K562 (cell line): Measurements from ENCODE around the gene TMIGD3.

Source experiments
- ATF2 ChIP-seq: sonication (generic); formaldehyde crosslinking; IDR thresholded peaks from 2 replicates; pipeline ENCODE4 v1.8.1; 2022; ENCODE audit warnings: missing genetic modification reagents
- EP300 ChIP-seq: IDR thresholded peaks from 2 replicates; pipeline ENCODE4 v1.6.1; 2012; ENCODE audit warnings: low read length, improper control_type of control experiment
- EZH2 ChIP-seq: IDR thresholded peaks from 2 replicates; pipeline ENCODE4 v1.6.1; 2012; ENCODE audit warnings: low read depth, mild to moderate bottlenecking, inconsistent platforms, low read length, borderline replicate concordance
- MIER1 ChIP-seq: fragments of 450-650 bp; IDR thresholded peaks from 2 replicates; pipeline ENCODE4 v1.6.1; 2016; ENCODE audit warnings: antibody characterized with exemption, mild to moderate bottlenecking, low read depth
- PHF21A ChIP-seq: fragments of 450-650 bp; IDR thresholded peaks from 2 replicates; pipeline ENCODE4 v1.6.1; 2017; ENCODE audit warnings: low read depth, borderline replicate concordance
- POLR2A ChIP-seq: fragments of 450-650 bp; conservative IDR thresholded peaks from 2 replicates; pipeline ENCODE4 v1.6.1; 2016
- POLR2AphosphoS5 ChIP-seq: IDR thresholded peaks from 2 replicates; pipeline ENCODE4 v1.6.1; 2011; ENCODE audit warnings: mild to moderate bottlenecking, low read depth, low read length, moderate library complexity; ENCODE audit not compliant: control insufficient read depth, insufficient read depth
- POLR2B ChIP-seq: fragments of 450-650 bp; IDR thresholded peaks from 2 replicates; pipeline ENCODE4 v1.6.1; 2018; ENCODE audit warnings: low read depth; ENCODE audit not compliant: partially characterized antibody
- PREB ChIP-seq: sonication (generic); formaldehyde crosslinking; IDR thresholded peaks from 2 replicates; pipeline ENCODE4 v1.8.1; 2023; ENCODE audit warnings: mild to moderate bottlenecking, missing genetic modification reagents
- RAD21 ChIP-seq, 2 experiments: fragments of 250-450 bp in 1 of 2; fragments of 450-650 bp in 1 of 2; sonication (Bioruptor Pico) in 1 of 2; formaldehyde crosslinking in 1 of 2; IDR thresholded peaks in 1 of 2; conservative IDR thresholded peaks in 1 of 2; 2 replicates each; pipeline versions ENCODE4 v1.4.0 to v1.8.0; 2020 to 2022; ENCODE audit warnings: mild to moderate bottlenecking in 2 of 2, moderate library complexity in 1 of 2
- SMAD3 ChIP-seq: fragments of 450-650 bp; formaldehyde crosslinking; conservative IDR thresholded peaks from 2 replicates; pipeline ENCODE4 v1.4.0; 2020; ENCODE audit warnings: mild to moderate bottlenecking
- ZBTB34 ChIP-seq: fragments of 250-450 bp; sonication (Bioruptor Pico); IDR thresholded peaks from 2 replicates; pipeline ENCODE4 v1.8.0; 2021; ENCODE audit warnings: mild to moderate bottlenecking, moderate library complexity
- ZNF12 ChIP-seq: sonication (generic); formaldehyde crosslinking; IDR thresholded peaks from 2 replicates; pipeline ENCODE4 v1.4.0; 2020; ENCODE audit warnings: mild to moderate bottlenecking, missing genetic modification reagents

- TF ChIP-seq POLR2B = no peak
- no peak for TF ChIP-seq PREB
- no peak for TF ChIP-seq SMAD3
- TF ChIP-seq PHF21A = no peak
- no peak for TF ChIP-seq ZNF12 (CRISPR knock-in tag)
- no peak for TF ChIP-seq MIER1
- TF ChIP-seq RAD21 (CRISPR knock-in tag; conservative IDR thresholded peaks at IDR 0.05 in 1 of 2, IDR thresholded peaks at IDR 0.05 in 1 of 2) = no peak
- TF ChIP-seq ATF2 (CRISPR knock-in tag) = no peak
- no peak for TF ChIP-seq ZBTB34 (CRISPR knock-in tag)
- TF ChIP-seq POLR2AphosphoS5 = no peak
- no peak for TF ChIP-seq POLR2A
- no peak for TF ChIP-seq EP300
- TF ChIP-seq EZH2 = no peak
These were observed 48.4 kb upstream of the TMIGD3 start for GRCh38 chr1:111551623-111552411.
